Activated B cell treated with CpG ODN at 0.5 μM for 24 hours (primary cell): ENCODE results near the gene PTGES3. TPM values are rescaled to one million over a fixed set of nuclear protein-coding genes. Genes with fewer than 3 reads are reported as not detected.

Source experiments
- ATAC-seq: fragments of 200-7000 bp; cut with Tn5 transposase; one replicate; pipeline ENCODE4 v1.10.0; 2021; ENCODE audit warnings: low read depth, mild to moderate bottlenecking, moderate library complexity
- CTCF ChIA-PET: fragments of 350-600 bp; sonication (Branson Sonifier 250); formaldehyde crosslinking; loops from one replicate; lab custom pipeline; 2021; ENCODE audit warnings: antibody characterized with exemption; lab: Charles Lee
- POLR2A ChIA-PET: fragments of 350-600 bp; sonication (Branson Sonifier 250); formaldehyde crosslinking; loops from one replicate; lab custom pipeline; 2021; ENCODE audit warnings: antibody characterized with exemption; lab: Charles Lee
- DNase-seq: peaks from one replicate; pipeline ENCODE4 v3.0.0; 2022
- H3K27ac Mint-ChIP-seq: one replicate; pipeline ENCODE4 v1.8.0; 2020; ENCODE audit warnings: mixed read lengths
- H3K27me3 Mint-ChIP-seq: one replicate; pipeline ENCODE4 v1.8.0; 2021; ENCODE audit warnings: mixed read lengths
- H3K36me3 Mint-ChIP-seq: one replicate; pipeline ENCODE4 v1.8.0; 2021; ENCODE audit warnings: low read depth, mixed read lengths
- H3K4me1 Mint-ChIP-seq: one replicate; pipeline ENCODE4 v1.8.0; 2021; ENCODE audit warnings: mixed read lengths
- H3K4me3 Mint-ChIP-seq: one replicate; pipeline ENCODE4 v1.8.0; 2020; ENCODE audit warnings: mild to moderate bottlenecking, mixed read lengths
- H3K9me3 Mint-ChIP-seq: one replicate; pipeline ENCODE4 v1.8.0; 2020; ENCODE audit warnings: mixed read lengths
- CTCF ChIP-seq: fragments of 200-600 bp; IDR thresholded peaks from one replicate; pipeline ENCODE4 v1.8.0; 2022; ENCODE audit warnings: antibody characterized with exemption, mild to moderate bottlenecking
- intact Hi-C: fragments of 100-400 bp; cut with micrococcal nuclease; formaldehyde crosslinking; loops from one replicate; pipeline ENCODE4 v1.15.1; 2024
- total RNA-seq: library from RNA; stranded (reverse); gene quantifications from 2 replicates; pipeline ENCODE4 v1.2.3, GENCODE V29; 2022

PTGES3 gene
- total RNA-seq, 1 donor from 2014 or later: 183 TPM

- ChIA-PET CTCF (interaction anchor here (0.9 to 3.7 kb wide), 2 partner anchors 48 to 49 kb away, joined by 3 to 15 read pairs; no protein-coding TSS in a partner anchor), POLR2A (interaction anchor here (0.6 to 7.4 kb wide), 15 partner anchors 8 to 968 kb away, joined by 3 to 159 read pairs (median 8); partner anchors contain the start of genes ATP5F1B, BAZ2A, NACA and NEMP1)
- intact Hi-C loops: loop anchor here (1.0 to 10.0 kb wide), 6 partner anchors 26 to 1067 kb away; partner anchors contain the start of genes CDK4, INHBC, NAB2 and PA2G4
- Mint-ChIP-seq H3K27me3 (no peaks in the 10 kb centered on the region), H3K36me3 (peaks cover 51% of the 10 kb centered on the region), H3K27ac (peak overlapping the region; percentile 99), H3K9me3 (no peaks in the 10 kb centered on the region), H3K4me1 (peaks cover 57% of the 10 kb centered on the region), H3K4me3 (peak overlapping the region; percentile 80)
- DNase-seq (peak; percentile 13), ATAC-seq (no peak)
- no peak for TF ChIP-seq CTCF
Measured at GRCh38 chr12:56684745-56685359, 3.2 kb downstream of the PTGES3 start.

- TF ChIP-seq CTCF: no peak
- ChIA-PET POLR2A (interaction anchor here (1.1 kb wide), 1 partner anchor 37 kb away, joined by 3 read pairs; no protein-coding TSS in a partner anchor), CTCF (no interaction called here)
- Mint-ChIP-seq H3K4me1 (peaks cover 67% of the 10 kb centered on the region), H3K36me3 (peaks cover 58% of the 10 kb centered on the region), H3K9me3 (no peaks in the 10 kb centered on the region), H3K27me3 (no peaks in the 10 kb centered on the region), H3K27ac (peak overlapping the region; percentile 61), H3K4me3 (peak overlapping the region; percentile 46)
- DNase-seq (no peak), ATAC-seq (no peak)
- intact Hi-C loops: loop anchor here (10.0 kb wide), 1 partner anchor 752 kb away; the partner anchor contains the start of genes INHBC and R3HDM2
Measured at GRCh38 chr12:56682323-56682722, 5.8 kb downstream of the PTGES3 start.

GRCh38 chr12:56679883-56680575 is 8.1 kb downstream of the PTGES3 start:
- ChIA-PET CTCF (interaction anchor here (0.6 kb wide), 2 partner anchors 39 to 51 kb away, joined by 3 to 5 read pairs; no protein-coding TSS in a partner anchor), POLR2A (interaction anchor here (0.6 to 3.4 kb wide), 4 partner anchors 8 to 933 kb away, joined by 3 to 19 read pairs (median 3); partner anchors contain the start of gene PTGES3)
- Mint-ChIP-seq H3K27ac (no peak overlapping the region), H3K9me3 (no peaks in the 10 kb centered on the region), H3K4me3 (no peak overlapping the region), H3K27me3 (no peaks in the 10 kb centered on the region), H3K36me3 (peaks cover 52% of the 10 kb centered on the region), H3K4me1 (peaks cover 62% of the 10 kb centered on the region)
- TF ChIP-seq CTCF: no peak
- ATAC-seq: no peak
- intact Hi-C loops: loop anchor here (10.0 kb wide), 1 partner anchor 755 kb away; the partner anchor contains the start of genes INHBC and R3HDM2
- no peak for DNase-seq

- POLR2A ChIA-PET: interaction anchor here (0.6 to 3.4 kb wide), 3 partner anchors 9 to 861 kb away, joined by 3 to 19 read pairs (median 9); partner anchors contain the start of genes ORMDL2 and PTGES3
Measured at GRCh38 chr12:56678852-56679251, 9.2 kb downstream of the PTGES3 start.

More at GRCh38 chr12:56678852-56679251, 9.2 kb downstream of the PTGES3 start:
- DNase-seq (peak; percentile 11), ATAC-seq (no peak)
- H3K9me3 Mint-ChIP-seq: no peaks in the 10 kb centered on the region
- peaks cover 46% of the 10 kb centered on the region for H3K36me3 Mint-ChIP-seq
- no peak overlapping the region for H3K4me3 Mint-ChIP-seq
- intact Hi-C loops: no loop called here
- no peaks in the 10 kb centered on the region for H3K27me3 Mint-ChIP-seq
- peak overlapping the region; percentile 41 for H3K27ac Mint-ChIP-seq
- no peak for TF ChIP-seq CTCF
- H3K4me1 Mint-ChIP-seq: peaks cover 56% of the 10 kb centered on the region
- CTCF ChIA-PET: interaction anchor here (1.5 kb wide), 1 partner anchor 77 kb away, joined by 4 read pairs; no protein-coding TSS in a partner anchor
